H9 (cell line): ENCODE measurements around the gene SLC13A4. TPM values are rescaled to one million over a fixed set of nuclear protein-coding genes. Genes with fewer than 3 reads are reported as not detected.

ENCODE experiments used
- DNase-seq: peaks from one replicate; pipeline ENCODE4 v3.0.0-alpha.2; 2017
- H2AFZ ChIP-seq: one replicate; pipeline ENCODE4 v1.6.1; 2013; ENCODE audit warnings: mild to moderate bottlenecking, low read length, control low read depth, moderate library complexity
- H2AK5ac ChIP-seq: 2 replicates; pipeline ENCODE4 v1.6.1; 2013; ENCODE audit warnings: low read length, control low read depth, mixed read lengths; ENCODE audit not compliant: insufficient read length
- H2BK120ac ChIP-seq: one replicate; pipeline ENCODE4 v1.6.1; 2013; ENCODE audit warnings: low read depth, mild to moderate bottlenecking, low read length, control low read depth, inconsistent platforms; ENCODE audit not compliant: poor library complexity, severe bottlenecking
- H2BK12ac ChIP-seq: 2 replicates; pipeline ENCODE4 v1.6.1; 2013; ENCODE audit warnings: low read length, control low read depth, mixed read lengths, low read depth; ENCODE audit not compliant: insufficient read length
- H2BK15ac ChIP-seq: 2 replicates; pipeline ENCODE4 v1.6.1; 2013; ENCODE audit warnings: low read depth, low read length, control low read depth
- H2BK20ac ChIP-seq: one replicate; pipeline ENCODE4 v1.6.1; 2013; ENCODE audit warnings: low read depth, mild to moderate bottlenecking, low read length, control low read depth, inconsistent platforms; ENCODE audit not compliant: poor library complexity, severe bottlenecking
- H2BK5ac ChIP-seq: 2 replicates; pipeline ENCODE4 v1.6.1; 2013; ENCODE audit warnings: low read length, control low read depth, mixed read lengths; ENCODE audit not compliant: insufficient read length
- H3K14ac ChIP-seq: 2 replicates; pipeline ENCODE4 v1.6.1; 2013; ENCODE audit warnings: low read length, control low read depth; ENCODE audit not compliant: insufficient read depth
- H3K18ac ChIP-seq: 2 replicates; pipeline ENCODE4 v1.6.1; 2013; ENCODE audit warnings: low read depth, mild to moderate bottlenecking, mixed read lengths, low read length, control low read depth; ENCODE audit not compliant: insufficient read length
- H3K23ac ChIP-seq: 2 replicates; pipeline ENCODE4 v1.6.1; 2013; ENCODE audit warnings: low read length, control low read depth, mixed read lengths, low read depth; ENCODE audit not compliant: insufficient read length
- H3K23me2 ChIP-seq: 2 replicates; pipeline ENCODE4 v1.6.1; 2013; ENCODE audit warnings: low read depth, mild to moderate bottlenecking, mixed read lengths, low read length, control low read depth; ENCODE audit not compliant: insufficient read length, poor library complexity, severe bottlenecking
- H3K27ac ChIP-seq: 2 replicates; pipeline ENCODE4 v1.5.1; 2013; ENCODE audit warnings: low read length, control low read depth, mixed read lengths, low read depth; ENCODE audit not compliant: insufficient read length
- H3K27me3 ChIP-seq: 2 replicates; pipeline ENCODE4 v1.6.1; 2013; ENCODE audit warnings: low read length, control low read depth, inconsistent platforms; ENCODE audit not compliant: insufficient read depth
- H3K4ac ChIP-seq: 2 replicates; pipeline ENCODE4 v1.6.1; 2013; ENCODE audit warnings: low read depth, mild to moderate bottlenecking, control low read depth, inconsistent platforms, low read length, moderate library complexity
- H3K4me1 ChIP-seq: 2 replicates; pipeline ENCODE4 v1.6.1; 2013; ENCODE audit warnings: low read length, control low read depth, inconsistent platforms; ENCODE audit not compliant: insufficient read depth
- H3K4me2 ChIP-seq: 2 replicates; pipeline ENCODE4 v1.6.1; 2013; ENCODE audit warnings: low read length, control low read depth, mixed read lengths; ENCODE audit not compliant: insufficient read length, insufficient read depth
- H3K56ac ChIP-seq: 2 replicates; pipeline ENCODE4 v1.6.1; 2013; ENCODE audit warnings: low read depth, mild to moderate bottlenecking, mixed read lengths, low read length, control low read depth; ENCODE audit not compliant: insufficient read length
- H3K79me1 ChIP-seq: 2 replicates; pipeline ENCODE4 v1.6.1; 2013; ENCODE audit warnings: low read depth, mild to moderate bottlenecking, moderate library complexity, low read length, control low read depth, inconsistent platforms; ENCODE audit not compliant: insufficient read depth, poor library complexity, severe bottlenecking
- H3K79me2 ChIP-seq: 2 replicates; pipeline ENCODE4 v1.6.1; 2013; ENCODE audit warnings: low read length, control low read depth, inconsistent platforms; ENCODE audit not compliant: insufficient read depth
- H3K9ac ChIP-seq: 2 replicates; pipeline ENCODE4 v1.6.1; 2013; ENCODE audit warnings: low read length, control low read depth, mixed read lengths; ENCODE audit not compliant: insufficient read length; ENCODE audit errors: extremely low read depth
- H3K9me3 ChIP-seq: one replicate; pipeline ENCODE4 v1.6.1; 2013; ENCODE audit warnings: low read depth, low read length, inconsistent platforms; ENCODE audit not compliant: control insufficient read depth
- H3T11ph ChIP-seq: one replicate; pipeline ENCODE4 v1.6.1; 2013; ENCODE audit warnings: mild to moderate bottlenecking, low read length, control low read depth, inconsistent platforms
- H4K20me1 ChIP-seq: one replicate; pipeline ENCODE4 v1.6.1; 2013; ENCODE audit not compliant: control insufficient read depth, insufficient read length, insufficient read depth
- H4K5ac ChIP-seq: 2 replicates; pipeline ENCODE4 v1.6.1; 2013; ENCODE audit warnings: low read depth, mild to moderate bottlenecking, mixed read lengths, low read length, control low read depth; ENCODE audit not compliant: insufficient read length
- H4K8ac ChIP-seq: replicated peaks from 2 replicates; pipeline ENCODE4 v1.6.1; 2013; ENCODE audit warnings: low read length, control low read depth, mixed read lengths, low read depth; ENCODE audit not compliant: insufficient read length
- H4K91ac ChIP-seq: 2 replicates; pipeline ENCODE4 v1.6.1; 2013; ENCODE audit warnings: low read depth, mild to moderate bottlenecking, moderate library complexity, mixed read lengths, low read length, control low read depth; ENCODE audit not compliant: insufficient read length
- H3K27ac Mint-ChIP-seq, 3 experiments: 2 replicates in 2 of 3; 3 replicates in 1 of 3; pipeline ENCODE4 v1.8.0; 2020 to 2021; ENCODE audit warnings: mixed read lengths in 3 of 3, mild to moderate bottlenecking in 1 of 3, moderate library complexity in 1 of 3
- H3K27me3 Mint-ChIP-seq: 2 replicates; pipeline ENCODE4 v1.8.0; 2021; ENCODE audit warnings: low read depth, mild to moderate bottlenecking, moderate library complexity, mixed read lengths
- H3K36me3 Mint-ChIP-seq, 3 experiments: 2 replicates in 2 of 3; 3 replicates in 1 of 3; pipeline ENCODE4 v1.8.0; 2020 to 2021; ENCODE audit warnings: low read depth in 3 of 3, mixed read lengths in 3 of 3; ENCODE audit not compliant: insufficient read depth in 1 of 3
- H3K4me1 Mint-ChIP-seq, 2 experiments: 2 replicates each; pipeline ENCODE4 v1.8.0; 2020; ENCODE audit warnings: mixed read lengths in 2 of 2
- H3K4me3 Mint-ChIP-seq, 2 experiments: 2 replicates in 1 of 2; 3 replicates in 1 of 2; pipeline ENCODE4 v1.8.0; 2020 to 2021; ENCODE audit warnings: mild to moderate bottlenecking in 2 of 2, mixed read lengths in 2 of 2, moderate library complexity in 1 of 2
- H3K9me3 Mint-ChIP-seq, 2 experiments: 2 replicates in 1 of 2; 3 replicates in 1 of 2; pipeline ENCODE4 v1.8.0; 2020; ENCODE audit warnings: mild to moderate bottlenecking in 2 of 2, mixed read lengths in 2 of 2, moderate library complexity in 1 of 2
- CTCF ChIP-seq: fragments of 200-600 bp; sonication (generic); conservative IDR thresholded peaks from 3 replicates; pipeline ENCODE4 v1.8.0; 2021; ENCODE audit warnings: antibody characterized with exemption, mild to moderate bottlenecking
- WGBS: extraction: QIAGEN DNeasy Blood & Tissue Kit; methylation state at CpG from one replicate; pipeline ENCODE4 v1.1.7; 2013; ENCODE audit warnings: missing lambda C conversion rate, low lambda C conversion rate, mixed read lengths; ENCODE audit not compliant: insufficient read length; ENCODE audit errors: extremely low coverage; 5-methylcytosine and 5-hydroxymethylcytosine counted together
- total RNA-seq: library from RNA; stranded (reverse); gene quantifications from 2 replicates; pipeline ENCODE4 v1.2.1, GENCODE V29; 2021

SLC13A4 gene
- total RNA-seq, 1 experiment from 2014 or later = 3.5 TPM

- peaks cover 19 to 22% of the 10 kb centered on the region in 2 experiments for H3K9me3 Mint-ChIP-seq
- H2AFZ ChIP-seq = no peak overlapping the region
These were observed 47.2 kb upstream of the SLC13A4 start for GRCh38 chr7:135775230-135775629.

More at GRCh38 chr7:135775230-135775629, 47.2 kb upstream of the SLC13A4 start:
- H2BK12ac ChIP-seq = no peak overlapping the region
- Mint-ChIP-seq H3K4me3 (no peak overlapping the region), H3K36me3 (peaks cover 0 to 17% (median 7%) of the 10 kb centered on the region in 3 experiments; a peak in 4 of 7 replicates), H3K4me1 (peaks cover 27 to 32% of the 10 kb centered on the region in 2 experiments), H3K27ac (peak overlapping the region in 1 of 3 experiments; percentile 70; a peak in 1 of 7 replicates), H3K27me3 (no peaks in the 10 kb centered on the region; the same call in 1 of the 2 replicates)
- H3K56ac ChIP-seq = no peak overlapping the region
- H2BK5ac ChIP-seq = no peak overlapping the region
- no peak overlapping the region for H2BK120ac ChIP-seq
- H3K9me3 ChIP-seq = no peaks in the 10 kb centered on the region
- no peak overlapping the region for H4K8ac ChIP-seq
- H4K20me1 ChIP-seq = no peaks in the 10 kb centered on the region
- H3K79me2 ChIP-seq = no peaks in the 10 kb centered on the region
- no peak overlapping the region for H3K18ac ChIP-seq
- no peaks in the 10 kb centered on the region for H3K4me1 ChIP-seq
- H3K14ac ChIP-seq = no peak overlapping the region
- DNase-seq = no peak
- H3T11ph ChIP-seq = no peak overlapping the region
- H4K91ac ChIP-seq = no peak overlapping the region
- no CpG with 5 or more reads among the region's 2 CpGs for WGBS
- H4K5ac ChIP-seq = no peak overlapping the region
- H3K4ac ChIP-seq = no peak overlapping the region
- no peaks in the 10 kb centered on the region for H3K23me2 ChIP-seq
- H3K23ac ChIP-seq = no peak overlapping the region
- TF ChIP-seq CTCF = no peak
- no peaks in the 10 kb centered on the region for H3K79me1 ChIP-seq
- no peak overlapping the region for H2BK15ac ChIP-seq
- no peak overlapping the region for H3K27ac ChIP-seq
- no peak overlapping the region for H3K9ac ChIP-seq
- no peak overlapping the region for H3K4me2 ChIP-seq
- H2BK20ac ChIP-seq = no peak overlapping the region
- no peak overlapping the region for H2AK5ac ChIP-seq
- 0 out of 2 replicates have a peak, but pooled peaks cover 2% of the 10 kb centered on the region for H3K27me3 ChIP-seq
